ENCODE data around the gene DDX28.

DNA sequence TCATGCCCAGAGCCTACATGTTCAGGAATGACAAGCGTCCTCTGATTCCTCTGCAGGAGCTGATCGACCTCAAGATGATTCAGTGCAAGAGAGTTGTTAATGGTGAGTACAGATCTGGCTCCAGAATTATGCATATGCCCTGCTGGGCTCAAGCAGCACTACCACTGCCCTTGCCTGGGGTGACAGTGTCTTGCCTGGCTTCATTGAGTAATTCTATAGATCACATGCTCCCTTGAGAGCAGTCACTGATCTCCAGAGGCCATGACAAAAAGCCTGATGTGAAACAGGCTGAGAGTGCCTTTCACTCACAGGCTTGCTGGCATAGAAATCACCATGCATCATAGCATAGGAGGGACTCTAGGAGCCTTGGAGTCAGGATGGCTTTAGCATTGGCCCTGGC lies 26.4 kb upstream of the DDX28 start:
- TF ChIP-seq RAD21 (IDR thresholded peaks at IDR 0.05), result no peak
- TF ChIP-seq, protein P1, sequence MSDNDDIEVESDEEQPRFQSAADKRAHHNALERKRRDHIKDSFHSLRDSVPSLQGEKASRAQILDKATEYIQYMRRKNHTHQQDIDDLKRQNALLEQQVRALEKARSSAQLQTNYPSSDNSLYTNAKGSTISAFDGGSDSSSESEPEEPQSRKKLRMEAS (IDR thresholded peaks at IDR 0.05), result no peak
